Gastrocnemius medialis (tissue), 4 donors: ENCODE results near the gene HSPA12B. TPM values are rescaled to one million over a fixed set of nuclear protein-coding genes. Genes with fewer than 3 reads are reported as not detected.
A peak's percentile ranks its signal among the peaks of the same experiment; 100 is the strongest.

ENCODE experiments used
- ATAC-seq, 2 donors: fragments of 150-250 bp; one replicate each; pipeline ENCODE4 v1.9.1; 2016
- DNase-seq, 2 donors: peaks; one replicate each; pipeline ENCODE4 v3.0.0-alpha.2; 2019
- H3K27ac ChIP-seq, 4 donors: fragments of 200-600 bp; sonication (generic); 1 replicate in 1 of 4; 2 replicates in 3 of 4; pipeline ENCODE4 v1.5.1; 2016 to 2018; ENCODE audit warnings: mild to moderate bottlenecking in 2 of 4, moderate library complexity in 1 of 4
- H3K27me3 ChIP-seq, 3 donors: fragments of 200-600 bp; sonication (generic) in 2 of 3; 1 replicate in 1 of 3; 2 replicates in 2 of 3; pipeline versions ENCODE4 v1.5.1 to v1.6.0; 2016 to 2019; ENCODE audit warnings: mild to moderate bottlenecking in 1 of 3, moderate library complexity in 1 of 3
- H3K36me3 ChIP-seq, 2 donors: fragments of 200-600 bp; sonication (generic) in 1 of 2; one replicate each; pipeline ENCODE4 v1.5.1; 2017 to 2018
- H3K4me1 ChIP-seq, 2 donors: fragments of 200-600 bp; sonication (generic) in 1 of 2; one replicate each; pipeline ENCODE4 v1.5.1; 2016 to 2017; ENCODE audit warnings: mild to moderate bottlenecking in 2 of 2
- H3K4me3 ChIP-seq, 4 donors: fragments of 200-600 bp; sonication (generic) in 3 of 4; 1 replicate in 1 of 4; 2 replicates in 3 of 4; pipeline ENCODE4 v1.5.1; 2016 to 2019; ENCODE audit warnings: mild to moderate bottlenecking in 2 of 4
- H3K9me3 ChIP-seq, 3 donors: fragments of 200-600 bp; sonication (generic) in 2 of 3; 1 replicate in 1 of 3; 2 replicates in 2 of 3; pipeline ENCODE4 v1.5.1; 2016 to 2019
- POLR2A ChIP-seq, 2 donors: fragments of 450-650 bp; IDR thresholded peaks; one replicate each; pipeline ENCODE4 v1.6.1; 2017; ENCODE audit warnings: antibody characterized with exemption in 2 of 2, mild to moderate bottlenecking in 2 of 2, moderate library complexity in 2 of 2
- in situ Hi-C, 4 donors: fragments of 200-750 bp; cut with MboI; loops; one replicate each; pipeline versions ENCODE4 v1.15.0 to v1.8.0; 2017; ENCODE audit warnings: low sequenced_read_pairs in 4 of 4
- intact Hi-C: fragments of 100-400 bp; cut with DNase I; formaldehyde crosslinking; loops from one replicate; pipeline ENCODE4 v1.15.1; 2023; ENCODE audit warnings: low total_unique reads
- total RNA-seq, 4 donors: library from RNA; depleted of rRNA; stranded (reverse); fragments of >200 nt; gene quantifications; one replicate each; pipeline versions ENCODE4 v1.1.0 to v1.2.3, GENCODE V29; 2016
- TF ChIP-seq, protein P1 (sequence below), 5 experiments: fragments of 450-650 bp in 3 of 5; fragments of 200-600 bp in 2 of 5; sonication (generic) in 2 of 5; IDR thresholded peaks in 4 of 5; conservative IDR thresholded peaks in 1 of 5; 1 replicate in 4 of 5; 2 replicates in 1 of 5; pipeline ENCODE4 v1.5.1; 2016 to 2019; ENCODE audit warnings: antibody characterized with exemption in 5 of 5, mild to moderate bottlenecking in 3 of 5, moderate library complexity in 3 of 5

HSPA12B gene
- total RNA-seq, 4 donors from 2014 or later, result 3.7 to 8.5 (median 5.8) TPM

DNA sequence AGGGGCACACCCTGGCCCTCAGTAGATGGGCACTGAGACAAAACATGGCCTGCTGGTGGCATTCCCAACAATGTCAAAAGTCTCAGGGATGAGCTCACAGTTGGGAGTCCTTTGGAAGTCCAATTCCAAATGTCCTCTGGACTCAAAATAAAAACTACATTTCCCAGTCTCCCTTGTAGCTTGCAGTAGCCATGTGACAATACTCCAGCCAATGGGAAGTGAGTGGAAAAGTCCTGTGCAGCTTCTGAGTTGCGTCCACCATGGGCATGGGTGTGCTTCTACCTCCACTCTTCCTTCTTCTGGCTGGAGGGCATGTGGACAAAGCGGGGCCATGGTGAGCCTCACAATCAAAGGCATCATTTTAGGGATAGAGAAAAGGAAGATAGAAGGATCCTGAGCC is 44.8 kb upstream of the HSPA12B start:
- H3K4me3 ChIP-seq, result no peak overlapping the region
- ATAC-seq, result peak; percentile 67 to 77
- peaks cover 14 to 16% of the 10 kb centered on the region in 2 donors for H3K4me1 ChIP-seq
- in situ Hi-C loops, result no loop called here
- peaks cover 0 to 2% (median 0%) of the 10 kb centered on the region in 3 donors for H3K27me3 ChIP-seq
- no peak for DNase-seq
- H3K36me3 ChIP-seq, result no peaks in the 10 kb centered on the region
- intact Hi-C loops, result loop anchor here (1.0 kb wide), 1 partner anchor 133 kb away; the partner anchor contains the start of gene AP5S1
- TF ChIP-seq POLR2A (IDR thresholded peaks at IDR 0.05), result no peak
- TF ChIP-seq, protein P1, sequence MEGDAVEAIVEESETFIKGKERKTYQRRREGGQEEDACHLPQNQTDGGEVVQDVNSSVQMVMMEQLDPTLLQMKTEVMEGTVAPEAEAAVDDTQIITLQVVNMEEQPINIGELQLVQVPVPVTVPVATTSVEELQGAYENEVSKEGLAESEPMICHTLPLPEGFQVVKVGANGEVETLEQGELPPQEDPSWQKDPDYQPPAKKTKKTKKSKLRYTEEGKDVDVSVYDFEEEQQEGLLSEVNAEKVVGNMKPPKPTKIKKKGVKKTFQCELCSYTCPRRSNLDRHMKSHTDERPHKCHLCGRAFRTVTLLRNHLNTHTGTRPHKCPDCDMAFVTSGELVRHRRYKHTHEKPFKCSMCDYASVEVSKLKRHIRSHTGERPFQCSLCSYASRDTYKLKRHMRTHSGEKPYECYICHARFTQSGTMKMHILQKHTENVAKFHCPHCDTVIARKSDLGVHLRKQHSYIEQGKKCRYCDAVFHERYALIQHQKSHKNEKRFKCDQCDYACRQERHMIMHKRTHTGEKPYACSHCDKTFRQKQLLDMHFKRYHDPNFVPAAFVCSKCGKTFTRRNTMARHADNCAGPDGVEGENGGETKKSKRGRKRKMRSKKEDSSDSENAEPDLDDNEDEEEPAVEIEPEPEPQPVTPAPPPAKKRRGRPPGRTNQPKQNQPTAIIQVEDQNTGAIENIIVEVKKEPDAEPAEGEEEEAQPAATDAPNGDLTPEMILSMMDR (IDR thresholded peaks at IDR 0.05 in 4 of 5, conservative IDR thresholded peaks at IDR 0.05 in 1 of 5), result no peak
- peak overlapping the region; percentile 57 to 76 (median 72) for H3K27ac ChIP-seq
- H3K9me3 ChIP-seq, result no peaks in the 10 kb centered on the region

DNA sequence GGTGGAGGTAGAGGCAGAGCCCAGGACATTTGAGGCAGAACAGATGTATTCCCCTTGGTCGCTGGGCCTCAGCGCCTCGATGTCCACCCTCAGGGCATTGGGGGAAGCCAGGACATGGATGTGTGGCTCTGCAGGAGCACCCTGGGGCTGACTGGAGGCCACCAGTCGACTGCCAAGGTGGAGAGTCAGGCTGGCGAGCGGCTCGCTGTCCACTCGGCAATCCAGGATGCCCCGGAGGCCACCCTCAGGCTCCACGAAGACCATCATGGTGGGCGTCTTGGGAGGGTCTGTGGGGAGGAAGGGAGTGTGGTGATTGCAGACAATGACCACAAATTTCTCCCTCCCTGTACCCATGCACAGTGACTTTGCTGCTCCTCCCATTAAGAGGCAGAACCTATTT is 42.5 kb upstream of the HSPA12B start:
- no peaks in the 10 kb centered on the region for H3K36me3 ChIP-seq
- no peaks in the 10 kb centered on the region for H3K9me3 ChIP-seq
- H3K27ac ChIP-seq, result no peak overlapping the region
- in situ Hi-C loops (no loop called here), intact Hi-C loops (no loop called here)
- TF ChIP-seq, protein P1 (IDR thresholded peaks at IDR 0.05 in 4 of 5, conservative IDR thresholded peaks at IDR 0.05 in 1 of 5), result no peak
- no peak for TF ChIP-seq POLR2A (IDR thresholded peaks at IDR 0.05)
- no peak overlapping the region for H3K4me3 ChIP-seq
- peaks cover 14 to 16% of the 10 kb centered on the region in 2 donors for H3K4me1 ChIP-seq
- ATAC-seq (no peak), DNase-seq (no peak)
- no peaks in the 10 kb centered on the region for H3K27me3 ChIP-seq

DNA sequence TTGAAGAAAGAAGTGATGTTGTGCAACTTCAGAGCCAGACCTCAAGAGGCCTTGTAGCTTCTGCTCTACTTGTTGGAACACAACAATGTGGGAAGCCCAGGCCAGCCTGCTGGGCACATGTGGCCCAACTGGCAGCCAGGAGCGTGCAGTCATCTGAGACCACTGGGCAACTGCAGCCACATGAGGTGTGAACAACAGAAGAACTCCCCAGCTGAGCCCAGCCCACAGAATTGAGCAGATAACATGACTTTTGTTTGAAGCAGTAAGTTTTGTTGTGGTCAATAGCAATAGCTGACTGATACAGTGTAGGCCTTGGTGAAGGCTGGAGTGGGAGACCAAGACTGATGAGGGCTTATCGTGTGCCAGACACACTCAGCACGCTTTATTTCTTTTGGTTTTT is 42.1 kb upstream of the HSPA12B start:
- ATAC-seq (no peak), DNase-seq (no peak)
- Histone ChIP-seq H3K36me3 (no peaks in the 10 kb centered on the region), H3K27me3 (no peaks in the 10 kb centered on the region), H3K27ac (no peak overlapping the region), H3K9me3 (no peaks in the 10 kb centered on the region), H3K4me3 (no peak overlapping the region), H3K4me1 (peaks cover 14 to 16% of the 10 kb centered on the region in 2 donors)
- in situ Hi-C loops, result no loop called here
- TF ChIP-seq, protein P1 (IDR thresholded peaks at IDR 0.05 in 4 of 5, conservative IDR thresholded peaks at IDR 0.05 in 1 of 5), result no peak
- no peak for TF ChIP-seq POLR2A (IDR thresholded peaks at IDR 0.05)
- intact Hi-C loops, result no loop called here

DNA sequence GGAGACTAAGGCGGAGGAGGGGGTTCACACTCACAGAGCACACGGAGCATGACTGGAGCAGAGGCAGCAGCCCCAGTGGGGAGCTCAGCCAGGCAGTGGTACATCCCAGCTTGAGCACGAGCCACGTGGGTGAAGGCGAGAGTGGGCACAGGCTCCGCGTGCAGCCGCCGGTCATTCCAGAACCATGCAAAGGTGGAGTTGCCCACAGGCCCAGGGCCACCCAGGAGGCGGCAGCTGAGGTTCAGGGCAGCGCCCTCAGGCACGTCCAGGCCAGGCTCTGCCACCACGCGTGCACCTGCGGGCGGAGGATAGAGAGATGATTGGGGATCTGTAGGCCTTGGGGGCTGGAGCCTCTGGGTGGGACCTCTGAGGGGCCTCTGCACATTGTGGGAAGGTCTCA is 41.2 kb upstream of the HSPA12B start:
- H3K27me3 ChIP-seq, result no peaks in the 10 kb centered on the region
- in situ Hi-C loops, result no loop called here
- no peak overlapping the region for H3K4me3 ChIP-seq
- H3K36me3 ChIP-seq, result no peaks in the 10 kb centered on the region
- peaks cover 11 to 13% of the 10 kb centered on the region in 2 donors for H3K4me1 ChIP-seq
- intact Hi-C loops, result no loop called here
- H3K9me3 ChIP-seq, result peaks cover 0 to 2% (median 0%) of the 10 kb centered on the region in 3 donors
- no peak overlapping the region for H3K27ac ChIP-seq
- no peak for TF ChIP-seq POLR2A (IDR thresholded peaks at IDR 0.05)
- TF ChIP-seq, protein P1 (IDR thresholded peaks at IDR 0.05 in 4 of 5, conservative IDR thresholded peaks at IDR 0.05 in 1 of 5), result no peak
- no peak for ATAC-seq
- no peak for DNase-seq

DNA sequence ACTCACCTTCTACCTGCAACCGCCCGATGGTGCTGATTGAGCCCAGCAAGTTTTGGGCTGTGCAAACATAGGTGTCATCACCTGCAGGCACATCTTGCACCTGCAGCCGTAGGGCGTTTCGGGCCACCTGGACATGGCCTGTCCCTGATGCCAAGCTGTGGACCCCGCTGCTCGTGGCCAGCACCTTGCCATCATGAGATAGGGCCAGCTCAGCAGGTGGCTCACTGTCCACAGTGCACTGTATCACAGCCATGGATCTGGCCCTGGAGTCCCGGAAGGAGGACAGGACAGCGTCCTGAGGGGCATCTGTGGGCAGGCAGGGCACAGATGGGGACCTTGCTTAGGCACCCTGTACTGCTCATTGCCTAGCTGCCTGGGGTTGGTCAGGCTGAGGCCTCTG is 40.6 kb upstream of the HSPA12B start:
- no peak for ATAC-seq
- Histone ChIP-seq H3K4me3 (no peak overlapping the region), H3K4me1 (peaks cover 7% of the 10 kb centered on the region in 2 donors), H3K27ac (no peak overlapping the region), H3K27me3 (no peaks in the 10 kb centered on the region), H3K9me3 (peaks cover 0 to 3% (median 0%) of the 10 kb centered on the region in 3 donors), H3K36me3 (no peaks in the 10 kb centered on the region)
- in situ Hi-C loops (no loop called here), intact Hi-C loops (no loop called here)
- TF ChIP-seq, protein P1 (IDR thresholded peaks at IDR 0.05 in 4 of 5, conservative IDR thresholded peaks at IDR 0.05 in 1 of 5), result no peak
- TF ChIP-seq POLR2A (IDR thresholded peaks at IDR 0.05), result no peak
- no peak for DNase-seq
